Measurements from ENCODE around the gene RHBDD1.

DNA sequence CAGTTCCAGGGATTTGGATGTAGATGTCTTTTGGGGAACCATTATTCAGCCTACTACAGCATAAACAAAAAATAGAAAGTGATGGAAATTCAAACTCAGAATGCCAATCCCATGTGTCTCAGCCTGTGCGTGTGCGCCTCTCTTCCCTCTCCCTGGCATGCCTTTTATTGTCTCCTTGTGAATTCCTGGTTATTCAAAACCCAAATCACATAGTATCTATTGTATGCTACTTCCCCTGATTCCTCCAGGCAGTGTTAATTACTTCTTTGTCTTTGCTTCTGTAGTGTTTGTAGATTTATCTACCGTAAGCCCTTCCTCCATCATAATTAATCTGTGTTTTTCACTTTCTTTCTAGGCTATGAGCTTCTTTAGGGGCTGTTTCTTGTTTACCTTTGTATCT is 38.9 kb downstream of the RHBDD1 start:
- TF ChIP-seq EP300 (conservative IDR thresholded peaks at IDR 0.05; ENCODE audit: poor library complexity, severe bottlenecking) (no peak), MXI1 (conservative IDR thresholded peaks at IDR 0.05; ENCODE audit: poor library complexity, severe bottlenecking) (no peak), TAF1 (IDR thresholded peaks at IDR 0.05; ENCODE audit: low read depth) (no peak)
- TF ChIP-seq, protein P1, sequence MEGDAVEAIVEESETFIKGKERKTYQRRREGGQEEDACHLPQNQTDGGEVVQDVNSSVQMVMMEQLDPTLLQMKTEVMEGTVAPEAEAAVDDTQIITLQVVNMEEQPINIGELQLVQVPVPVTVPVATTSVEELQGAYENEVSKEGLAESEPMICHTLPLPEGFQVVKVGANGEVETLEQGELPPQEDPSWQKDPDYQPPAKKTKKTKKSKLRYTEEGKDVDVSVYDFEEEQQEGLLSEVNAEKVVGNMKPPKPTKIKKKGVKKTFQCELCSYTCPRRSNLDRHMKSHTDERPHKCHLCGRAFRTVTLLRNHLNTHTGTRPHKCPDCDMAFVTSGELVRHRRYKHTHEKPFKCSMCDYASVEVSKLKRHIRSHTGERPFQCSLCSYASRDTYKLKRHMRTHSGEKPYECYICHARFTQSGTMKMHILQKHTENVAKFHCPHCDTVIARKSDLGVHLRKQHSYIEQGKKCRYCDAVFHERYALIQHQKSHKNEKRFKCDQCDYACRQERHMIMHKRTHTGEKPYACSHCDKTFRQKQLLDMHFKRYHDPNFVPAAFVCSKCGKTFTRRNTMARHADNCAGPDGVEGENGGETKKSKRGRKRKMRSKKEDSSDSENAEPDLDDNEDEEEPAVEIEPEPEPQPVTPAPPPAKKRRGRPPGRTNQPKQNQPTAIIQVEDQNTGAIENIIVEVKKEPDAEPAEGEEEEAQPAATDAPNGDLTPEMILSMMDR (IDR thresholded peaks at IDR 0.05; ENCODE audit: poor library complexity, severe bottlenecking) = no peak
- TF ChIP-seq, protein P2, sequence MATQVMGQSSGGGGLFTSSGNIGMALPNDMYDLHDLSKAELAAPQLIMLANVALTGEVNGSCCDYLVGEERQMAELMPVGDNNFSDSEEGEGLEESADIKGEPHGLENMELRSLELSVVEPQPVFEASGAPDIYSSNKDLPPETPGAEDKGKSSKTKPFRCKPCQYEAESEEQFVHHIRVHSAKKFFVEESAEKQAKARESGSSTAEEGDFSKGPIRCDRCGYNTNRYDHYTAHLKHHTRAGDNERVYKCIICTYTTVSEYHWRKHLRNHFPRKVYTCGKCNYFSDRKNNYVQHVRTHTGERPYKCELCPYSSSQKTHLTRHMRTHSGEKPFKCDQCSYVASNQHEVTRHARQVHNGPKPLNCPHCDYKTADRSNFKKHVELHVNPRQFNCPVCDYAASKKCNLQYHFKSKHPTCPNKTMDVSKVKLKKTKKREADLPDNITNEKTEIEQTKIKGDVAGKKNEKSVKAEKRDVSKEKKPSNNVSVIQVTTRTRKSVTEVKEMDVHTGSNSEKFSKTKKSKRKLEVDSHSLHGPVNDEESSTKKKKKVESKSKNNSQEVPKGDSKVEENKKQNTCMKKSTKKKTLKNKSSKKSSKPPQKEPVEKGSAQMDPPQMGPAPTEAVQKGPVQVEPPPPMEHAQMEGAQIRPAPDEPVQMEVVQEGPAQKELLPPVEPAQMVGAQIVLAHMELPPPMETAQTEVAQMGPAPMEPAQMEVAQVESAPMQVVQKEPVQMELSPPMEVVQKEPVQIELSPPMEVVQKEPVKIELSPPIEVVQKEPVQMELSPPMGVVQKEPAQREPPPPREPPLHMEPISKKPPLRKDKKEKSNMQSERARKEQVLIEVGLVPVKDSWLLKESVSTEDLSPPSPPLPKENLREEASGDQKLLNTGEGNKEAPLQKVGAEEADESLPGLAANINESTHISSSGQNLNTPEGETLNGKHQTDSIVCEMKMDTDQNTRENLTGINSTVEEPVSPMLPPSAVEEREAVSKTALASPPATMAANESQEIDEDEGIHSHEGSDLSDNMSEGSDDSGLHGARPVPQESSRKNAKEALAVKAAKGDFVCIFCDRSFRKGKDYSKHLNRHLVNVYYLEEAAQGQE (IDR thresholded peaks at IDR 0.05; ENCODE audit: borderline replicate concordance) = no peak
